OCI-LY7 (cell line): ENCODE data around the gene SCGN.

Experiments used
- CTCF ChIP-seq: fragments of 200-600 bp; sonication (generic); conservative IDR thresholded peaks from 2 replicates; pipeline ENCODE4 v1.5.1; 2014; ENCODE audit warnings: mild to moderate bottlenecking, antibody characterized with exemption, low read length, moderate library complexity, mixed read lengths
- EZH2phosphoT487 ChIP-seq: fragments of 200-600 bp; sonication (generic); IDR thresholded peaks from 2 replicates; pipeline ENCODE4 v1.6.1; 2018; ENCODE audit warnings: low read depth, borderline replicate concordance, mild to moderate bottlenecking, mixed run types, antibody characterized with exemption, low read length, moderate library complexity, mixed read lengths

- no peak for TF ChIP-seq CTCF
- no peak for TF ChIP-seq EZH2phosphoT487
Measured at GRCh38 chr6:25698631-25699030, 46.6 kb downstream of the SCGN start.
